Skin of body (tissue), 2 donors: ENCODE results near the gene DISP2. TPM values are rescaled to one million over a fixed set of nuclear protein-coding genes. Genes with fewer than 3 reads are reported as not detected.

Experiments used
- DNase-seq: peaks from one replicate; lab custom pipeline; 2025; lab: John Stamatoyannopoulos, UW
- total RNA-seq: library from RNA; depleted of rRNA; stranded (reverse); fragments of >200 nt; gene quantifications from one replicate; pipeline ENCODE4 v1.2.3, GENCODE V29; 2014

The DISP2 gene
- total RNA-seq, 1 donor from 2014 or later, result 0.79 TPM

GRCh38 chr15:40388941-40389823 lies 31.2 kb downstream of the DISP2 start:
- no peak for DNase-seq

- no peak for DNase-seq
These were observed 32.0 kb downstream of the DISP2 start for GRCh38 chr15:40389824-40390595.

GRCh38 chr15:40392986-40393948 lies 35.2 kb downstream of the DISP2 start:
- no peak for DNase-seq

- DNase-seq, result no peak
These were observed 39.8 kb downstream of the DISP2 start for GRCh38 chr15:40397688-40398412.

- no peak for DNase-seq
These were observed 40.4 kb downstream of the DISP2 start for GRCh38 chr15:40398413-40398873.

- no peak for DNase-seq
These were observed 41.4 kb downstream of the DISP2 start for GRCh38 chr15:40399370-40399769.

- DNase-seq, result peak; percentile 90
These were observed 47.7 kb downstream of the DISP2 start, which contains the start of gene IVD for GRCh38 chr15:40405501-40406381. Gene IVD (plus strand): TSS chr15:40405795. CDS start chr15:40405828, 33 bp downstream.

- no peak for DNase-seq
These were observed 49.4 kb downstream of the DISP2 start for GRCh38 chr15:40407330-40407990.

- DNase-seq, result no peak
These were observed 51.3 kb downstream of the DISP2 start for GRCh38 chr15:40409366-40409765.

- no peak for DNase-seq
These were observed 52.5 kb downstream of the DISP2 start for GRCh38 chr15:40410476-40410875.

- no peak for DNase-seq
These were observed 54.2 kb downstream of the DISP2 start for GRCh38 chr15:40412095-40412759.

- DNase-seq, result no peak
These were observed 55.0 kb downstream of the DISP2 start for GRCh38 chr15:40413036-40413435.

- DNase-seq, result no peak
These were observed 56.8 kb downstream of the DISP2 start for GRCh38 chr15:40414816-40415215.

GRCh38 chr15:40415226-40415625 lies 57.2 kb downstream of the DISP2 start:
- DNase-seq, result no peak

GRCh38 chr15:40416056-40416455 lies 58.0 kb downstream of the DISP2 start:
- DNase-seq, result no peak

- DNase-seq, result no peak
These were observed 60.1 kb downstream of the DISP2 start for GRCh38 chr15:40418126-40418525.

GRCh38 chr15:40420071-40420713 lies 62.2 kb downstream of the DISP2 start:
- no peak for DNase-seq

GRCh38 chr15:40420793-40421192 lies 62.8 kb downstream of the DISP2 start:
- no peak for DNase-seq
